WTC11 (cell line): Measurements from ENCODE around the gene TIMP2. TPM values are rescaled to one million over a fixed set of nuclear protein-coding genes. Genes with fewer than 3 reads are reported as not detected.

Experiments
- ATAC-seq: fragments of 200-7000 bp; cut with Tn5 transposase; 2 replicates; pipeline ENCODE4 v1.10.0; 2021; ENCODE audit warnings: mild to moderate bottlenecking, moderate library complexity
- CTCF ChIA-PET: fragments of 300-600 bp; sonication (Branson Sonifier 250); formaldehyde crosslinking; loops from one replicate; lab custom pipeline; 2021; ENCODE audit warnings: antibody characterized with exemption; lab: Charles Lee
- POLR2A ChIA-PET: fragments of 350-600 bp; sonication (Branson Sonifier 250); formaldehyde crosslinking; loops from one replicate; lab custom pipeline; 2021; ENCODE audit warnings: antibody characterized with exemption; lab: Charles Lee
- DNase-seq: peaks from one replicate; pipeline ENCODE4 v3.0.0; 2021; ENCODE audit warnings: low spot score
- H3K27ac Mint-ChIP-seq: 2 replicates; pipeline ENCODE4 v1.8.0; 2021; ENCODE audit warnings: mixed read lengths
- H3K27me3 Mint-ChIP-seq: 2 replicates; pipeline ENCODE4 v1.8.0; 2021; ENCODE audit warnings: low read depth, mild to moderate bottlenecking, moderate library complexity, mixed read lengths
- H3K36me3 Mint-ChIP-seq: 2 replicates; pipeline ENCODE4 v1.8.0; 2021; ENCODE audit warnings: mixed read lengths
- H3K4me1 Mint-ChIP-seq: 2 replicates; pipeline ENCODE4 v1.8.0; 2022; ENCODE audit warnings: mixed read lengths
- H3K4me3 Mint-ChIP-seq: 2 replicates; pipeline ENCODE4 v1.8.0; 2021; ENCODE audit warnings: mild to moderate bottlenecking, moderate library complexity, mixed read lengths
- H3K9me3 Mint-ChIP-seq: 2 replicates; pipeline ENCODE4 v1.8.0; 2021; ENCODE audit warnings: mixed read lengths
- ATF2 ChIP-seq: sonication (generic); formaldehyde crosslinking; IDR thresholded peaks from 2 replicates; pipeline ENCODE4 v1.8.1; 2022; ENCODE audit warnings: low read depth, missing genetic modification reagents, borderline replicate concordance
- HMGA2 ChIP-seq: fragments of 250-450 bp; sonication (Bioruptor Pico); IDR thresholded peaks from 2 replicates; pipeline ENCODE4 v1.4.0; 2021; ENCODE audit warnings: mild to moderate bottlenecking, moderate library complexity
- SOX15 ChIP-seq: fragments of 250-450 bp; sonication (Bioruptor Pico); IDR thresholded peaks from 2 replicates; pipeline ENCODE4 v1.9.0; 2021; ENCODE audit warnings: mild to moderate bottlenecking
- TEAD1 ChIP-seq: sonication (generic); formaldehyde crosslinking; IDR thresholded peaks from 2 replicates; pipeline ENCODE4 v1.8.0; 2022; ENCODE audit warnings: mild to moderate bottlenecking, missing genetic modification reagents
- ZBTB43 ChIP-seq: sonication (generic); formaldehyde crosslinking; IDR thresholded peaks from 2 replicates; pipeline ENCODE4 v1.8.1; 2023; ENCODE audit warnings: mild to moderate bottlenecking, missing genetic modification reagents
- ZNF121 ChIP-seq: sonication (generic); formaldehyde crosslinking; IDR thresholded peaks from 2 replicates; pipeline ENCODE4 v1.8.0; 2023; ENCODE audit warnings: missing genetic modification reagents
- ZNF425 ChIP-seq: fragments of 250-450 bp; sonication (Bioruptor Pico); conservative IDR thresholded peaks from 2 replicates; pipeline ENCODE4 v1.9.0; 2021; ENCODE audit warnings: mild to moderate bottlenecking
- ZSCAN18 ChIP-seq: fragments of 250-450 bp; sonication (Bioruptor Pico); IDR thresholded peaks from 2 replicates; pipeline ENCODE4 v2.1.2; 2022; ENCODE audit warnings: mild to moderate bottlenecking, moderate library complexity
- total RNA-seq: library from RNA; stranded (reverse); gene quantifications from 3 replicates; pipeline ENCODE4 v1.2.3, GENCODE V29; 2021
- TF ChIP-seq, protein P1 (sequence below): sonication (generic); formaldehyde crosslinking; IDR thresholded peaks from 2 replicates; pipeline ENCODE4 v1.8.0; 2022; ENCODE audit warnings: missing genetic modification reagents
- TF ChIP-seq, protein P2 (sequence below): sonication (generic); formaldehyde crosslinking; IDR thresholded peaks from 2 replicates; pipeline ENCODE4 v1.8.1; 2023; ENCODE audit warnings: mild to moderate bottlenecking, missing genetic modification reagents

TIMP2 gene
- total RNA-seq, 1 experiment from 2014 or later: 37.1 TPM

- TF ChIP-seq HMGA2: no peak
- no peak for TF ChIP-seq ZBTB43 (CRISPR knock-in tag)
These were observed 104.3 kb downstream of the TIMP2 start (continued) for GRCh38 chr17:78820841-78821240.

GRCh38 chr17:78819806-78820792 is 105.1 kb downstream of the TIMP2 start:
- CTCF ChIA-PET: interaction anchor here (0.9 kb wide), 1 partner anchor 33 kb away, joined by 3 read pairs; no protein-coding TSS in a partner anchor
- no peaks in the 10 kb centered on the region for H3K4me1 Mint-ChIP-seq
- H3K27me3 Mint-ChIP-seq: no peaks in the 10 kb centered on the region
- ATAC-seq (no peak), DNase-seq (no peak)
- peaks cover 89% of the 10 kb centered on the region for H3K36me3 Mint-ChIP-seq
- no peak overlapping the region for H3K4me3 Mint-ChIP-seq
- H3K27ac Mint-ChIP-seq: no peak overlapping the region
- no peaks in the 10 kb centered on the region for H3K9me3 Mint-ChIP-seq
- TF ChIP-seq SOX15: no peak
- TF ChIP-seq, protein P1, sequence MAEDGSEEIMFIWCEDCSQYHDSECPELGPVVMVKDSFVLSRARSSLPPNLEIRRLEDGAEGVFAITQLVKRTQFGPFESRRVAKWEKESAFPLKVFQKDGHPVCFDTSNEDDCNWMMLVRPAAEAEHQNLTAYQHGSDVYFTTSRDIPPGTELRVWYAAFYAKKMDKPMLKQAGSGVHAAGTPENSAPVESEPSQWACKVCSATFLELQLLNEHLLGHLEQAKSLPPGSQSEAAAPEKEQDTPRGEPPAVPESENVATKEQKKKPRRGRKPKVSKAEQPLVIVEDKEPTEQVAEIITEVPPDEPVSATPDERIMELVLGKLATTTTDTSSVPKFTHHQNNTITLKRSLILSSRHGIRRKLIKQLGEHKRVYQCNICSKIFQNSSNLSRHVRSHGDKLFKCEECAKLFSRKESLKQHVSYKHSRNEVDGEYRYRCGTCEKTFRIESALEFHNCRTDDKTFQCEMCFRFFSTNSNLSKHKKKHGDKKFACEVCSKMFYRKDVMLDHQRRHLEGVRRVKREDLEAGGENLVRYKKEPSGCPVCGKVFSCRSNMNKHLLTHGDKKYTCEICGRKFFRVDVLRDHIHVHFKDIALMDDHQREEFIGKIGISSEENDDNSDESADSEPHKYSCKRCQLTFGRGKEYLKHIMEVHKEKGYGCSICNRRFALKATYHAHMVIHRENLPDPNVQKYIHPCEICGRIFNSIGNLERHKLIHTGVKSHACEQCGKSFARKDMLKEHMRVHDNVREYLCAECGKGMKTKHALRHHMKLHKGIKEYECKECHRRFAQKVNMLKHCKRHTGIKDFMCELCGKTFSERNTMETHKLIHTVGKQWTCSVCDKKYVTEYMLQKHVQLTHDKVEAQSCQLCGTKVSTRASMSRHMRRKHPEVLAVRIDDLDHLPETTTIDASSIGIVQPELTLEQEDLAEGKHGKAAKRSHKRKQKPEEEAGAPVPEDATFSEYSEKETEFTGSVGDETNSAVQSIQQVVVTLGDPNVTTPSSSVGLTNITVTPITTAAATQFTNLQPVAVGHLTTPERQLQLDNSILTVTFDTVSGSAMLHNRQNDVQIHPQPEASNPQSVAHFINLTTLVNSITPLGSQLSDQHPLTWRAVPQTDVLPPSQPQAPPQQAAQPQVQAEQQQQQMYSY (CRISPR knock-in tag): no peak
- TF ChIP-seq, protein P2, sequence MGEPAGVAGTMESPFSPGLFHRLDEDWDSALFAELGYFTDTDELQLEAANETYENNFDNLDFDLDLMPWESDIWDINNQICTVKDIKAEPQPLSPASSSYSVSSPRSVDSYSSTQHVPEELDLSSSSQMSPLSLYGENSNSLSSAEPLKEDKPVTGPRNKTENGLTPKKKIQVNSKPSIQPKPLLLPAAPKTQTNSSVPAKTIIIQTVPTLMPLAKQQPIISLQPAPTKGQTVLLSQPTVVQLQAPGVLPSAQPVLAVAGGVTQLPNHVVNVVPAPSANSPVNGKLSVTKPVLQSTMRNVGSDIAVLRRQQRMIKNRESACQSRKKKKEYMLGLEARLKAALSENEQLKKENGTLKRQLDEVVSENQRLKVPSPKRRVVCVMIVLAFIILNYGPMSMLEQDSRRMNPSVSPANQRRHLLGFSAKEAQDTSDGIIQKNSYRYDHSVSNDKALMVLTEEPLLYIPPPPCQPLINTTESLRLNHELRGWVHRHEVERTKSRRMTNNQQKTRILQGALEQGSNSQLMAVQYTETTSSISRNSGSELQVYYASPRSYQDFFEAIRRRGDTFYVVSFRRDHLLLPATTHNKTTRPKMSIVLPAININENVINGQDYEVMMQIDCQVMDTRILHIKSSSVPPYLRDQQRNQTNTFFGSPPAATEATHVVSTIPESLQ (CRISPR knock-in tag): no peak
- peak; percentile 90 for TF ChIP-seq ZNF121 (CRISPR knock-in tag)
- POLR2A ChIA-PET: no interaction called here

GRCh38 chr17:78819402-78819801 is 105.8 kb downstream of the TIMP2 start:
- POLR2A ChIA-PET: no interaction called here
- DNase-seq: no peak
- H3K36me3 Mint-ChIP-seq: peaks cover 87% of the 10 kb centered on the region

More at GRCh38 chr17:78819402-78819801, 105.8 kb downstream of the TIMP2 start:
- Mint-ChIP-seq H3K4me3 (no peak overlapping the region), H3K27ac (no peak overlapping the region), H3K27me3 (no peaks in the 10 kb centered on the region), H3K4me1 (no peaks in the 10 kb centered on the region), H3K9me3 (no peaks in the 10 kb centered on the region)
- no peak for ATAC-seq
- CTCF ChIA-PET: interaction anchor here (0.9 kb wide), 1 partner anchor 33 kb away, joined by 3 read pairs; no protein-coding TSS in a partner anchor
- TF ChIP-seq ZNF425 (no peak), ATF2 (CRISPR knock-in tag) (no peak), TEAD1 (no peak), ZSCAN18 (no peak)
